Erythroblast (primary cell): ENCODE data around the gene TEKTIP1.
A peak's percentile ranks its signal among the peaks of the same experiment; 100 is the strongest.

Experiments
- DNase-seq, 2 experiments: peaks; one replicate each; lab custom pipeline; 2025; lab: John Stamatoyannopoulos, UW
- GATA1 ChIP-seq: IDR thresholded peaks from 2 replicates; pipeline ENCODE4 v1.6.1; 2011; ENCODE audit warnings: low read depth, mild to moderate bottlenecking, control low read depth, low read length, moderate library complexity
- POLR2A ChIP-seq: IDR thresholded peaks from 2 replicates; pipeline ENCODE4 v1.6.1; 2011; ENCODE audit warnings: mild to moderate bottlenecking, low read length

TEKTIP1 gene

DNA sequence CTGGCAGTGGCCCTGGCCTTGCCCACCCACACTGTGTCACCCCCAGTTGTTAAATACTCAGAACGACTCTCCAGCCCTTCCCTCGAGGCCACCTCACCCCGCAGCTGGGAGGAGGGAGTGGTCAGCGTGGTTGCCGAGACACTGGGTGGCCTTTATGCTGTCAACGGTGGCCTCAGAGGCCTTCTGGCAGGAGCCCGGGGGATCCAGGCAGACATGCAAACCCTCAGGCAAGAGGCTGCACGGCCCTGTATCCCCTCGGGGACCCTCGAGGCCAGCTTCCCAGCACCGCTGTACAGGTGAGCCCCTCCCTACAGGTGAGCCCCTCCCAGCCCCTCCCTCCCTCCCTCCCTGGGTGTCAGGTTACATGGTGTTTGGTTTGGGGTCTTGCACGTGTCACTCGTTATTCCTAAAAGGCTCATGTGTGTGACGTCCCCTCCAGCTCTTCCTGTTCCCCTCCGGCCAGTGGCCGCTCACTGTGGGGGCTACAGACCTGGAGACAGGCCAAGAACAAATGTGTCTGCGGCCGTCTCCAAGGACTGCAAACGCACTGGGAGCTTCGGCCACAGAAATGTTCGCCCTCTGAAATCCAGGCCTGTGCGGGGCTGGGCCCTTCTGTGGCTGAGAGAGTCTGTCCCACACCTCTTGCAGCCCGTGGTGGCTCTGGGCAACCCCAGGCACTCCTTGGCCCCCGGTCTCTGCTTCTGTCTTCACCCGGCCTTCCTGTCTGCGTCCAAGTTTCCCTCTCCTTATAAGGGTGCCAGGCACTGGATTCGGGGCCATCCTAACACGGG is at the start of gene TEKTIP1:
Gene TEKTIP1, plus strand, starts transcription at position 210 of the 791 bp plus-strand sequence. Its CDS starts 4 bp downstream, at position 214.
- TF ChIP-seq POLR2A: no peak
- no peak for TF ChIP-seq GATA1
- no peak for DNase-seq

DNA sequence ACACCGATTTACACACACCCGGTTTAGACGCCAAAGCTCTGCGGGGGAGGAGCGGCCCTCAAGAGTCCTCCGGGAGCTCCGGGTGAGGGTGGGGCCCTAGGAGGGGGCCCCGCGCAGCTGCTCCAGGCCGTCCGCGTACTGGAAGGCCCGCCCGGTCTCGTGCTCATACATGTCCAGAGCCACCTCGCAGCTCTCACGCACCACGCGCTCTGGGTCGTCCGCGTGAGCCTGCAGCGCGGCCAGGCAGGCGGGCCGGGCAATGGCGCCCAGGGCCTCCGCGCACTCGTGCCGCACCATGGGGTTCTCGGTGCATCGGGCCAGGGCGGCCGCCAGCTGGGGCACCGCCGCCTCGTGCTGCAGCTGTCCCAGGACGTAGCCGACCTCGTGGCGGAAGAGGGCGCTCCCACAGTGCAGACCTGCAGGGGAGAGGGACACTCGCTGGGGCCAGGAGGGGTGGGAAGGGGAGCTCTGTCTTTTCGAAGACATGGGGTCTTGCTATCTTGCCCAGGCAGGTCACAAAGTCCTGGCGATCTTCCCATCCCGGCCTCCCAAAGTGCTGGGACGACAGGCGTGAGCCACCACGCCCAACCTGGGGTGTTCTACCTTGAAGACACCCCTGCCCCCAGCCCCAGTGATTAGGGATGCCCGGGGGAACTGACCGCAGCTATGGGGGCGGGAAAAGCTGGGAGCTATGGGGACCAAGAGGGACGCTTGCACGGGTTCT is 47.4 kb upstream of the TEKTIP1 start:
- no peak for DNase-seq
- no peak for TF ChIP-seq POLR2A
- TF ChIP-seq GATA1: no peak

- TF ChIP-seq POLR2A (no peak), GATA1 (no peak)
- no peak for DNase-seq
These were observed 46.7 kb upstream of the TEKTIP1 start for GRCh38 chr19:3492131-3492839.

- DNase-seq: no peak
- TF ChIP-seq POLR2A (no peak), GATA1 (no peak)
These were observed 46.1 kb upstream of the TEKTIP1 start for GRCh38 chr19:3492919-3493318.

GRCh38 chr19:3493651-3494050 is 45.3 kb upstream of the TEKTIP1 start:
- TF ChIP-seq POLR2A (no peak), GATA1 (no peak)
- DNase-seq: no peak

GRCh38 chr19:3494051-3494450 is 44.9 kb upstream of the TEKTIP1 start:
- no peak for TF ChIP-seq GATA1
- TF ChIP-seq POLR2A: no peak

DNA sequence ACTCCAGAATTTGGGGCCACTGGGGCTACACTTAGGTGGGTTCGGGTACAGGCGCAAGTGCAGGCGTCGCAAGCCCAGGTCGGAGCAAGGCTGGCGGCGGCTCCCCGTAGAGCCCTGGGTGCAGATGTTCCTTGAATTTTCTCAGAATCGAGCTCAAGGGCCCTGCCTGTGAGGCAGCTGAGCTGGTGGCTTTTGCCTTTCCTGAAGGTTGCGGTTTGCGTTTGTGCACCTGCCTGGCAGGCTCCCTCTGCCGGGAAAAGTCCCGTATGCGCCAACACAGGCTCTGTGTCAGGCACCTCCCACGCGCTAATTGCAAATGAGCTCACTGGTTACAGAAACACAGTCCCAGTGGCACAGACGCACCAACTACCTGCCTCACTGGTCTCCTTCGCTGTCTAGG is 44.4 kb upstream of the TEKTIP1 start:
- DNase-seq: no peak
- TF ChIP-seq GATA1 (no peak), POLR2A (no peak)

More at GRCh38 chr19:3494051-3494450, 44.9 kb upstream of the TEKTIP1 start:
- DNase-seq: peak in 1 of 2 experiments; percentile 30

DNA sequence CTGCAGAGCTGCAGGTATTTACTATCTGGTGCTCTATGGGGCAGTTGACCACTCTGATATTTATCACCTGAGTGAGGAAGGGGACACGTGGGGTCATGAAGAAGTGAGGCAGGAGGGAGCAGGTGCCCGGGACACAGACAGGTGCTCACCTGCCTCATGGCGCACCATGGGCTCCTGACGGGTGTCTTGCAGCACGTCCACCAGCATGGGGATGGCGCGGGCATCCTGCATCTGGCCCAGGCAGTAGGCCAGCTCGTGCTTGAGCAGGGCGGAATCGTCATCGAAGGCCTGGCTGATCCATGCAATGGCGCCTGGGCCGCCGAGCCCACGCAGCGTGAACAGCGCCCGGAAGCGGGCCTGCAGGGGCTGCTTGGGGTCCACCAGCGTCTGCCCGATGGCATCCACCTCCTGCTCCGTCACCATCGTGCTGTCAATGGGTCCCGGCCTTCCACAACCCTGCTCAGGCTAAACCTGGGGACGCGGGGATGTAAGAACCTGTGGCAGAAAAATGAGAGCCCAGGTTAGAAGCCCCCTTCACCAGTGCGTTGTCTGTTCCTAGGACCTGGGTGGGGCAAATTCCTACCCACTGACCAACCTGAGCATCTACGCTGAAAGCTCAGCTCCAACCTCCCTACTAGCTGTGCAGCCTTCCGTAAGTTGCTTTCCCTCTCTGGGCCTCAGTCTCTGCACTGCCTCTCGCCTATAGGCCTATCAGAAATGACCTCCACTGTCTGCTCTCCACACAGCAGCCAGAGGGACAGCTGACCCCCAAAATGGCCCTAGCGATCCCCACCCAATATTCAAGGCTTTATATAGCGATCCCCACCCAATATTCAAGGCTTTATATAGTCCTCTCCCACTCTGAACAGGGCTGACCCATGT is 42.3 kb upstream of the TEKTIP1 start:
- TF ChIP-seq GATA1 (no peak), POLR2A (no peak)
- no peak for DNase-seq

GRCh38 chr19:3497757-3498520 is 41.0 kb upstream of the TEKTIP1 start:
- TF ChIP-seq POLR2A: no peak
- DNase-seq: no peak

DNA sequence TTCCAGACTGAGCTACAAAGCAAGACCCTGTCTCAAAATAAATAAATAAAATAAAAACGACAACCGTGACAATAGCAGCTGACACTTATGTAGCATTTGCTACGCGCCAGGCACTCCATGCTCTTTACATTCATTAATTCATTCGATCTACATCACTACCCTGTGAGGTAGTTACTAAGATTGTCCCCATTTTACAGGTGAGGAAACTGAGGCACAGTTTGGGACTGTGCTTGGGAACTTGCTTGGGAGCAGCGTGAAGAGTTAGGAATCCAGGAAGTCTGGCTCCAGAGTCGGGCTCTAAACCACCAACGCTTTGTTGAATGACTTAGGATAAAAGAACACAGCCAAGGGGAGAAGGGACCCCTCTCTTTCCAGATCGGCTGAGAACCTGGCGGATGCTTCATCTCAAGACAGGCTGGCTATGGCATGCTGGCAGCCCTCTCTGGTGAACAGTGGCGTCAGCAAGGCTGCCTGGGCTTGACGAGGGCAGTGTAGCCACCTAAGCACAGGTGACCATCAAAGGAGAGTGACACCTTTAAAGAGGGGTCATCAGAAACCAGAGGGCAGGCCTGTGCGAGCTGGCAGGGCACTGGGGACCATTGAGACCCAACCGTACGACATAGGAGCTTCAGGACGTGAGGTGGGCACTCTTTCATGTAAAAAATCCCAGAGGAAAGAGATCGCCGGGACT is 39.1 kb upstream of the TEKTIP1 start:
- TF ChIP-seq POLR2A (no peak), GATA1 (no peak)
- no peak for DNase-seq

DNA sequence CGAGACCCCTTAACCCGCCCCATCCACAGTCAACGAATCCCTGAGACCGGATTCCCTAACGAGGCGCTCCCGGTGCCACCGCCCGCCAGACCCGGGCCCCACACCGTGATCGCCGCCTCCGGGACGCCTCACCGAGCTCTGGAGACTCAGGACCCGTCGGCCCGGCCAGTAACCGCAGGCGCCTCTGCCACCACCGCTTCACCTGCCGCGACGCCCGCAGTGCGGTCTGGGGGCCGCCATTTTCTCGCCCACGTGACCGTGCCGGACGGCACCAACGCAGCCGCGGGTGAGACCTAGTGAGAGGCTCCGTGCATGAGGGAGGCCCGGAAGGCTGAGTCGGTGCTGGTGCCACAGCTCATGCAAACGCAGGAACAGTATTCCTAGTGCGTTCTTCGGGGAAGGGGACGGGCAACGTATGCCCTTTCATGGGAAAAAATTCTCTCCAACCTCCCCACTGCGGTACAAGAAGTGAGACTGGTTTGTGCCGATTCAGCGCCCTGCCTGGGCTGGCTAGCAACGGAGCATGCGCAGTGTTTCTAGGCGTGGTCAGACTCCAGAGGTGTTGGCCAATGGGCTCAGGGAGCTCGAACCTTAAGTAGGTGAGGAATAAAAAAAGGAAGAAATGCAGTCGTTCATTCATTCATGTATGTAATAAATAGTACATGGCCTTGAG is 38.4 kb upstream of the TEKTIP1 start, which contains the start of gene DOHH:
Gene DOHH, minus strand, starts transcription at position 246 of the 673 bp plus-strand sequence. CDS start 3,860 bp downstream, outside the sequence.
- DNase-seq: peak; percentile 98 to 99
- no peak for TF ChIP-seq GATA1
- TF ChIP-seq POLR2A: peak; percentile 85

GRCh38 chr19:3501780-3502179 is 37.2 kb upstream of the TEKTIP1 start:
- DNase-seq: no peak
- TF ChIP-seq GATA1 (no peak), POLR2A (no peak)
